GM18505 (cell line): ENCODE measurements around the gene EPHA8.

Experiments
- ATAC-seq: cut with Tn5 transposase; IDR thresholded peaks from one replicate; pipeline ENCODE4 v1.9.1; 2021; ENCODE audit not compliant: unreplicated experiment
- POLR2A ChIP-seq: IDR thresholded peaks from 4 replicates; pipeline ENCODE4 v1.6.1; 2011; ENCODE audit warnings: borderline replicate concordance; ENCODE audit not compliant: insufficient read depth, insufficient read length; ENCODE audit errors: extremely low read depth

The EPHA8 gene

GRCh38 chr1:22636353-22636752 lies 73.1 kb downstream of the EPHA8 start, which contains the start of gene C1QA:
Gene C1QA (plus strand): TSS chr1:22636628. CDS start chr1:22637617, 989 bp downstream.
- no peak for TF ChIP-seq POLR2A
- ATAC-seq = no peak

GRCh38 chr1:22636927-22637326 lies 73.6 kb downstream of the EPHA8 start:
- TF ChIP-seq POLR2A = no peak
- ATAC-seq = no peak

- no peak for TF ChIP-seq POLR2A
- ATAC-seq = no peak
Observed at GRCh38 chr1:22637907-22638445, 74.7 kb downstream of the EPHA8 start.

- no peak for ATAC-seq
- no peak for TF ChIP-seq POLR2A
Observed at GRCh38 chr1:22638476-22639234, 75.4 kb downstream of the EPHA8 start.

DNA sequence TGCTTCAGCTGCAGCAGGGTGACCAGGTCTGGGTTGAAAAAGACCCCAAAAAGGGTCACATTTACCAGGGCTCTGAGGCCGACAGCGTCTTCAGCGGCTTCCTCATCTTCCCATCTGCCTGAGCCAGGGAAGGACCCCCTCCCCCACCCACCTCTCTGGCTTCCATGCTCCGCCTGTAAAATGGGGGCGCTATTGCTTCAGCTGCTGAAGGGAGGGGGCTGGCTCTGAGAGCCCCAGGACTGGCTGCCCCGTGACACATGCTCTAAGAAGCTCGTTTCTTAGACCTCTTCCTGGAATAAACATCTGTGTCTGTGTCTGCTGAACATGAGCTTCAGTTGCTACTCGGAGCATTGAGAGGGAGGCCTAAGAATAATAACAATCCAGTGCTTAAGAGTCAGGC lies 76.0 kb downstream of the EPHA8 start:
- TF ChIP-seq POLR2A = no peak
- no peak for ATAC-seq

DNA sequence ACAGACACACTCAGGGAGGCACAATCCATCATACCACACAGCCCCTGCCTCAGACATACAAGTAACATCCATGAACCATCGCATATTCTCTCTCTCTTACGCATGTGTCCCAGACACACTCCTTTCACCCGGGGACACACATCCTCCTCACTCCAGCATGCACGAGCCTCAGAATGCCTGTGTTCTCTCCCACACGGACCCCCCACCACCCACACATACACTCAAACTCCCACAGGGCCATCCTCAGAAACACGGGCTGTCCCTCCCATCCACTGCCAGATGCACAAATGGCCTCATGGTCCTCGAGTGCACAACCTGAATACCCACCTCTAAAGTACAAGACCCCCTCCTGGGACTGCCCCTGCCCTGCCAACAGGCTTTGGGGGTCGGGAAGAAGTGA lies 78.0 kb downstream of the EPHA8 start:
- ATAC-seq = no peak

GRCh38 chr1:22641906-22642636 lies 78.8 kb downstream of the EPHA8 start:
- no peak for ATAC-seq

More for the DNA sequence above, 78.0 kb downstream of the EPHA8 start:
- no peak for TF ChIP-seq POLR2A

DNA sequence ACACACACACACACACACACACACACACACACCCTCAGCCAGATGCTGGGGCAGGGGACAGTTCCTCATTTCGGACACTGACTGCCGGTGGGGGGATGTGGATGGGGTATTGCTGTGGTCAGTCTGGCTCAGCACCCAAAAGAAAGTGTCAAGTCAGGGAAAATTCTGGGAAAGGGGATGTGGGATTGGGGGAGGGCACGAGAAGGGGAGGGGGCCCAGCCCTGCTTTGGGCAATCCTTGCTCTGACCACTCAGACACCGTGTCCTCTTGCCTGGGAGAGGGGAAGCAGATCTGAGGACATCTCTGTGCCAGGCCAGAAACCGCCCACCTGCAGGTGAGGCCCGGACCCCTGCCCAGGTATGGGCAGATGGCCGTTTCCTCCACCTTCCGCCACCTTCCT lies 80.1 kb downstream of the EPHA8 start, which contains the start of gene C1QC:
TSS of gene C1QC (plus strand) at position 253 of the 400 bp plus-strand sequence. CDS start 391 bp downstream, outside the sequence.
- no peak for ATAC-seq
- TF ChIP-seq POLR2A = no peak

More at GRCh38 chr1:22641906-22642636, 78.8 kb downstream of the EPHA8 start:
- no peak for TF ChIP-seq POLR2A

DNA sequence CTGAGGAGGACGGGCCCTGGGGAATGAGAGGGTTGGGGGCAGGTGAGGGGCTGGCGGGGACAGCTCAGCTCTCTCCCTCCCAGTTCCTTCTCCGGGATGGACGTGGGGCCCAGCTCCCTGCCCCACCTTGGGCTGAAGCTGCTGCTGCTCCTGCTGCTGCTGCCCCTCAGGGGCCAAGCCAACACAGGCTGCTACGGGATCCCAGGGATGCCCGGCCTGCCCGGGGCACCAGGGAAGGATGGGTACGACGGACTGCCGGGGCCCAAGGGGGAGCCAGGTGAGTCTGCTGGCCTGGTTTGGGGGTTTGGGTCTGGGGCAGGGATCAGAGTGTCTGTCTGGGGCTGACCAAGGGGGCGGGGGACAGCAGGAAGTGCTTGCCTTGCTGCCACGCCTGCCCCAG lies 80.6 kb downstream of the EPHA8 start:
- no peak for TF ChIP-seq POLR2A
- ATAC-seq = no peak

GRCh38 chr1:22645931-22646330 lies 82.6 kb downstream of the EPHA8 start:
- no peak for ATAC-seq
- TF ChIP-seq POLR2A = no peak

DNA sequence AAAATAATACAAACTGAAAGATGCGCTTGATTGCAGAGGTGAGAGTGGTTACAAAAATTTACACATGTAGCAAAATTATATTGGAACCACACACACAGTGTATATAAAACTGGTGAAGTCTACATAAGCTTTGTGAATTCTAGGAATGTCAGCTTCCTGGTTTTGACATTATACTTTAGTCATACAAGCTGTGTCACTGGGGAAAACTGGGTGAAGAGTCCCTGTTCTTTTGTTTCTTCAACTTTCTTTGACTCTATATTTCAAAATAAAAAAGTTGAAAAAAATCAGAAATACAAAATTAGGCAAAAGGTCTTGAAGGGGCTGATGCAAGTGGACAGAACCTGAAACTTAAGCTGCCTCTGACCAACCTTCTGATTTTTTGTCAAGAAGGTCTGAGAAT lies 83.1 kb downstream of the EPHA8 start:
- TF ChIP-seq POLR2A = no peak
- ATAC-seq = no peak

DNA sequence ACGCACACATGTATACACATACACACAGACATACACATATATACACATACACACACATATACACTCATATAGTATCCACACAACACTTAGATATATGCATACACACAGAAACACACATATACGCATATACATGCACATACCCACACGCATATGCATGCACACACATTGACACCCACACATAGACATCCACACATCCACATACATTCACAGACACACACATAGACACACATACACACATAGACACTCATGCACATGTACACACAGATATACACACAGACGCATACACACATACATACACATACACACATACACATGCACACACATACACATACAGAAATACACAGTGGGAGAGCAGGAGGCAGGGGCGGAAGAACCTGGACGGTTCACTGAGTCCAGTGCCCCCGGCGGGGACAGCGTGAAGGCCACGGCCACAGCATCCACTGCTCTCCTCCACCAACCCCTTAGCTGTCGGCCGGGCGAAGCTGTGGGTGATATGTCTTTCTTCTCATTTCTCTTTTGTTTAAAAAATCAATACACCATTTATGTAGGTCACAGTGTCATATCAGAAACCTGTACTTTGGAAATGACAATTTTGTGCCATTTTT lies 86.9 kb downstream of the EPHA8 start:
- no peak for ATAC-seq
- no peak for TF ChIP-seq POLR2A
